Activated CD8-positive, alpha-beta memory T cell treated with anti-CD3 and anti-CD28 coated beads, Interleukin-2, amount 50 U/mL, for 24 hours (primary cell): ENCODE data around the gene ATP5F1B.

Experiments used
- DNase-seq: peaks from one replicate; pipeline ENCODE4 v3.0.0-alpha.2; 2020; ENCODE audit errors: extremely low read depth

Gene ATP5F1B

GRCh38 chr12:56616925-56617324, 28.9 kb downstream of the ATP5F1B start:
- no peak for DNase-seq

- DNase-seq: no peak
These were observed 29.5 kb downstream of the ATP5F1B start for GRCh38 chr12:56616244-56616643.

- DNase-seq: no peak
These were observed 31.2 kb downstream of the ATP5F1B start for GRCh38 chr12:56614627-56615026.

GRCh38 chr12:56604355-56604754, 41.4 kb downstream of the ATP5F1B start:
- no peak for DNase-seq

DNA sequence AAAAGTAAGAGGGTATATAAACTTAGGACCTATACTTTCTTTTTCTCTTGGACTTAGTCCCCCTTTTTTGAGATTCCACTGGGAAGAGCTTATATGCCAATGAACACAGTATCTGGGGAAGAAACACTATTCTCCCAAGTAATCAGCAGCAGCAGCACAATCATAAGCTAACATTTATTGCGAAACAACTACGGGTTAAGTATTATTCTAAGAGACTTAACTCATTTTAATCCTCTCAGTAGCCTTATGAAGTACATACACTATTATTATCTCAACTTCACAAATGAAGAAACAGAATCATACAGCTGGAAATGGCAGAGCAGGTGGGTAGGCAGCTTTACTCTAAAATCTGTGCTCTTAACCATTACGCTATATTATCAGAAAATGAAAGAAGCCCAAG, 43.5 kb downstream of the ATP5F1B start:
- DNase-seq: no peak

GRCh38 chr12:56601503-56601902, 44.3 kb downstream of the ATP5F1B start:
- DNase-seq: no peak

GRCh38 chr12:56600753-56601152, 45.0 kb downstream of the ATP5F1B start:
- DNase-seq: no peak

DNA sequence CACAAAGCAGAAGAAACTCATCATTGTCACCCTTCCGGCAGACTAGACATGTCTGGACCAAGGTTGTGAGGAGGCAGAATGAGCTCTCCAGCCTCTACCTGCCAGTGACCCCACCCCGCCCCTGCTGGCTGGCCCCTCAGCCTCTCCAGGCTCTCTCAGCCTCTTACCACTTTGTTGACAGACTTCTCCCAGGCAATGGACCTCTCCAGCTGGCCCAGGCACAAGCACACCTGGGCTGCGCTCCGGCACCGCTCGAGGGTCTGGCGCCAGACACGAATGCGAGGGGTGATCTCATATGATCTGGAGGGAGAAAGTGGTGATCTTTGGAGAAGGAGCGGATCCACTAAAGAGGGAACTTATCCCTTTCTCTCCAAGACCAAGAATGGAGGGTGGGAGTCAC, 46.0 kb downstream of the ATP5F1B start:
- DNase-seq: no peak

- DNase-seq: no peak
These were observed 46.7 kb downstream of the ATP5F1B start for GRCh38 chr12:56599041-56599440.

DNA sequence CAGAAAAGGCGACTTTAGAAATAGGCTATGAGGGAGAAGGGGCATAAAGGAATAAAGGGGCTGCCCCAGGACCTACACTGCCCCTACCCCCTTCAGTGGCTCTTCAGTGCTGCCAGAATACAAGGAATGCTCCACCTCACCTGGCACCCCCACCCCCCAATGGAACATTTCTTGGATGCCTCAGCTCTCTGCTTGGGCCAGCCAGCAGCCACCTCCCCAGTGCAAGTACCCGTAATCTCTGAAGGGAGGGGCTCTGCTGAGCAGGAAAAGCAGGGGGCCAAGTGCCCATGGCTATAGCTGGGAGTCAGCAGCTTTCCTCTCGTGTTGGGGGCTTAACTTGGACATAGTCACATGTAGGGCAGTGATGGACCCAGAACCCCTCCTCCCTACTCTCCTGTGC, 49.0 kb downstream of the ATP5F1B start:
- DNase-seq: no peak

DNA sequence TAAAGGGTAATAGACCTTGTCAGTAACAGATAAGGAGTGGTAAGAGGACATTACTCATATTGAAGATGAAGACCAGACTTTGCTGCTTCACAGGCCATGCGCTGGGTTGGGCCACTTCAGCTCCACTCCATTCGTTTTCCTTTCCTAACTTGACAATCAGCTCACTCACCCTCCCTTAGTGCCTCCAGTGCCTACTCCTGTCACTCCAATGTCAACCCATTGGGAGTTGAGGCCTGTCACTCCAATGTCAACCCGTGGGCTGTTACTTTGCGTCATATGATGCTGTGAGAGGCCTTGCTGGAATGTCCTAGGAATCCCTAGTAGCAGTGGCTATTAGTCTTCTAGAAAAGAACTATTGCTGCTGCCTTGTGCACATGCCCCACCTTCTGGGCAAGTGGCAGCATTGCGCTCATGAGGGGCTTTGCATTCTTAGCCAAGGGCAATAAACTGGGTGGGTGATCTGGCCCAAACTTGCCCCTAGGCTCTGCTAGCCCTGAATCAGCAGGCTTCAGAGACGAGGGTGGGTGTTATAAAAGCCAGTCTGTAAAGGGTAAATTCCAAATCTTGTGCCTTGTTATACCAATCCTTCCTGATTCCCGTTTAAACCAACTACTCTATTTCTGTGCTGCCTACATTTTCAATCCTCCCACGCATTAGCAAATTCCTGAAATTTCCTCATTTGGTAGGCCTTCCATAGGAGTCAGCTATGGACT, 51.7 kb downstream of the ATP5F1B start:
- peak; percentile 27 for DNase-seq

DNA sequence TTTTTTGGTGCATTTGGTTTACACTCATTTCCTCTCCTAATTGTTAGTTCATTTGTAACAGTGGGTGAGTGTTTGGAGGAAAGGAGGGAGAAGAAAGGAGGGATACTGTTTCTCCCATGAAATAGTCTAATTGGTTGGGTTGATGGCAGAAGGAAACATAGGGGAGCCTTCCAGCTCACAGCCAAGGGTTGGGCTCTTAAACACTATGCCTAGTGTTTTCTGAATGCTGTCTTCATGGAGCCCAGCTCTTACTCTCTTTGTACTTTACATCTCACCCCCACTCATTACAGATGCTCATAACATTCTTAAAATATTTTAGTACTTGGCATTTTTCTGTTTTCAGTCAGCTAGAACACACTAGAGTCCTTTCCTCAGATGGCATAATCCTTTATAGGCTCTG, 53.8 kb downstream of the ATP5F1B start:
- no peak for DNase-seq

GRCh38 chr12:56591126-56591525, 54.7 kb downstream of the ATP5F1B start:
- no peak for DNase-seq

DNA sequence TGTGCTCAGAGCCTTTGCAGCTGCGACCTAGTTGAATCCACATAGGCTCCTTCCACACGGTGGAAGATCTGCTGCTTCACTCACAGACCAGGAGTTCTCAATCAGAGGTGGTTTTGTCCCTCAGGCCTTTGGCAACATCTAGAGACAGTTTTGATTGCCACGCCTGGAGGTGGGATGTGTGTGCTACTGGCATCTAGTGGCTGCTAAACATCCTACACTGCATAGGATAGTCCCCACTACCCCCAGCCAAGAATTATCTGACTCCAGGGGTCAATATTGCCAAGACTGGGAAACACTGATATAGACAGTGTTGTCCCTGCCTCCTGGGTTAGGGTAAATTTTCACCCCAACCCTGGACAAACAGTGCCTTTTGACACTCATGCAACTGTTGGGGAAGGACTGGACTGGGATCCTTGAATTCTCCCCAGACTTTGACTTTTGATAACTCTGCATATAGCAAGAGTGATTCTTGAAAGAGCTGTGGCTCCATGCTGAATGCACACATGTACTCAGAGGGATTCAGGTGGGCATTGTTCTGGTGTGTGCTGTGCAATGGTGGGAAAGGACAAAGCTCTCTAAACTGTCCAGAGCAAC, 55.5 kb downstream of the ATP5F1B start:
- DNase-seq: no peak

GRCh38 chr12:56589783-56590182, 56.0 kb downstream of the ATP5F1B start:
- no peak for DNase-seq
